Smooth muscle cell (in vitro differentiated cells): ENCODE measurements around the gene CMTM1. TPM values are rescaled to one million over a fixed set of nuclear protein-coding genes. Genes with fewer than 3 reads are reported as not detected.

ENCODE experiments used
- DNase-seq: peaks from one replicate; lab custom pipeline; 2025; ENCODE audit not compliant: unreplicated experiment; lab: John Stamatoyannopoulos, UW
- H2AFZ ChIP-seq: fragments of 200-600 bp; sonication (generic); 2 replicates; pipeline ENCODE4 v1.6.0; 2016; ENCODE audit warnings: antibody characterized with exemption, low read depth, mild to moderate bottlenecking
- H3F3A ChIP-seq: fragments of 200-600 bp; sonication (generic); 2 replicates; pipeline ENCODE4 v1.6.0; 2017; ENCODE audit warnings: antibody characterized with exemption, low read depth
- H3K27ac ChIP-seq: fragments of 200-600 bp; sonication (generic); 2 replicates; pipeline ENCODE4 v1.5.1; 2016; ENCODE audit warnings: low read depth, mild to moderate bottlenecking
- H3K27me3 ChIP-seq: fragments of 200-600 bp; sonication (generic); 2 replicates; pipeline ENCODE4 v1.6.1; 2016; ENCODE audit warnings: low read depth, mild to moderate bottlenecking
- H3K36me3 ChIP-seq: fragments of 200-600 bp; sonication (generic); 2 replicates; pipeline ENCODE4 v1.5.1; 2016; ENCODE audit warnings: low read depth
- H3K4me1 ChIP-seq: fragments of 200-600 bp; sonication (generic); 2 replicates; pipeline ENCODE4 v1.5.1; 2016; ENCODE audit warnings: low read depth
- H3K4me2 ChIP-seq: fragments of 200-600 bp; sonication (generic); 2 replicates; pipeline ENCODE4 v1.6.0; 2016; ENCODE audit warnings: mild to moderate bottlenecking
- H3K4me3 ChIP-seq: fragments of 200-600 bp; sonication (generic); 2 replicates; pipeline ENCODE4 v1.5.1; 2016; ENCODE audit warnings: mild to moderate bottlenecking
- H3K79me2 ChIP-seq: fragments of 200-600 bp; sonication (generic); 2 replicates; pipeline ENCODE4 v1.6.0; 2016; ENCODE audit warnings: low read depth, mild to moderate bottlenecking
- H3K9ac ChIP-seq: fragments of 200-600 bp; sonication (generic); 2 replicates; pipeline ENCODE4 v1.6.0; 2016; ENCODE audit warnings: low read depth
- H3K9me3 ChIP-seq: fragments of 200-600 bp; sonication (generic); replicated peaks from 2 replicates; pipeline ENCODE4 v1.5.1; 2016; ENCODE audit warnings: low read depth
- H4K20me1 ChIP-seq: fragments of 200-600 bp; sonication (generic); 2 replicates; pipeline ENCODE4 v1.6.0; 2016; ENCODE audit warnings: low read depth
- WGBS: methylation state at CpG from one replicate; pipeline ENCODE4 v1.1.7; 2016; ENCODE audit warnings: low lambda C conversion rate; 5-methylcytosine and 5-hydroxymethylcytosine counted together
- polyA plus RNA-seq: library from polyadenylated mRNA; unstranded; fragments of >200 nt; fragmentation: Nextera tagmentation; extraction: Ambion mirVana; gene quantifications from 2 replicates; pipeline ENCODE4 v1.2.1, GENCODE V29; 2016
- total RNA-seq: library from RNA; depleted of rRNA; stranded (reverse); fragments of >200 nt; gene quantifications from 2 replicates; pipeline ENCODE4 v1.2.3, GENCODE V29; 2014
- TF ChIP-seq, protein P1 (sequence below): fragments of 200-600 bp; sonication (generic); IDR thresholded peaks from 2 replicates; pipeline ENCODE4 v1.5.1; 2017; ENCODE audit warnings: borderline replicate concordance, mild to moderate bottlenecking, antibody characterized with exemption; ENCODE audit not compliant: insufficient read depth, poor library complexity, severe bottlenecking

The CMTM1 gene
- total and polyA plus RNA-seq, 2 experiments from 2014 or later, result 0.27 to 2.5 TPM

DNA sequence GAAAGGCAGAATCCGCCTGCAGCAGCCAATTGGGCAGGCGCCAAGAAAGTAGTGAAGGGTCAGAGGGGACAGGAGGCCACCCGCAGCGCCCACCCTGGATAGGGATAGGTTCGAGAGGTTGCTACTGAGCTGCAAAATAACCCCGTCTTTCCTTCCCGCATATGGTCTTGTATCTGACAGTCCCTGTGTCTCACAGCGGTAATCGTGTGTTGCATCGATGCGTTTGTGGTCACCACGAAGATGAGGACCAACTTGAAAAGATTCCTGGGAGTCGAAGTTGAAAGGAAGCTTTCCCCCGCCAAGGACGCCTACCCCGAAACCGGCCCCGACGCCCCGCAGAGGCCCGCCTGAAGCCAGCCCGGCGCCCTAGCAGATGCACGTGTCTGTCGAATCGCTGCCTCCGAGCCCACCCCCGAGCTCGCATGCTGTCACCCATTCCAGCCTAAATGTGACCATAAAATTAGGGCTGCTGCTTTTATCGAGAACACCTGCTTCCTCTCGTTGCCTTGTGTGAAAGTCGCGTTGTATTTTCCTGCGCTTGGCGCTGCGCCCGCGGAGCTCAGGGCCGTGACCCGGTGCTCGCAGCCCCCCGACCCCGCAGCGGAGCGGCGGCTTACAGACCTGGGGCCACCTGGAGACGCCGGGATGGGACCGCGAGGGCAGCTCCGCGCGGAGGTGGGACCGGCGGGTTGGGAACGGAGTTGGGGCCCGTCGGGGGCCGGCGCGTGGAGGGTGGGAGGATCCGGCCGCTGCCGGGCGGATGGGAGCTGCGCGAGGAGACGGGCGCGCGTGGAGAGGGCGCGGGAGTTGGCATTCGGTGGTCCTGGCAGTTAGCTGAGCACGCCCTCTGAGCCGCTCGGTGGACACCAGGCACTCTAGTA is 12.7 kb downstream of the CMTM1 start, which contains the start of gene CMTM2:
TSS of gene CMTM2 (plus strand) at position 813 of the 881 bp plus-strand sequence. CDS start 145 bp downstream, outside the sequence.
- no peak for DNase-seq
- 25% methylated on average over 58 of the region's 77 CpGs for WGBS
- Histone ChIP-seq H3K4me1 (peaks cover 9% of the 10 kb centered on the region), H4K20me1 (no peaks in the 10 kb centered on the region), H3K27me3 (peaks cover 35% of the 10 kb centered on the region), H3K79me2 (no peaks in the 10 kb centered on the region), H2AFZ (no peak within 1 kb of the TSS), H3K4me3 (no peak within 1 kb of the TSS), H3K27ac (no peak within 1 kb of the TSS), H3K36me3 (no peaks in the 10 kb centered on the region), H3K9me3 (no peaks in the 10 kb centered on the region), H3K9ac (no peak within 1 kb of the TSS), H3F3A (no peaks in the 10 kb centered on the region), H3K4me2 (peak within 1 kb of the TSS; percentile 74)
- TF ChIP-seq, protein P1, sequence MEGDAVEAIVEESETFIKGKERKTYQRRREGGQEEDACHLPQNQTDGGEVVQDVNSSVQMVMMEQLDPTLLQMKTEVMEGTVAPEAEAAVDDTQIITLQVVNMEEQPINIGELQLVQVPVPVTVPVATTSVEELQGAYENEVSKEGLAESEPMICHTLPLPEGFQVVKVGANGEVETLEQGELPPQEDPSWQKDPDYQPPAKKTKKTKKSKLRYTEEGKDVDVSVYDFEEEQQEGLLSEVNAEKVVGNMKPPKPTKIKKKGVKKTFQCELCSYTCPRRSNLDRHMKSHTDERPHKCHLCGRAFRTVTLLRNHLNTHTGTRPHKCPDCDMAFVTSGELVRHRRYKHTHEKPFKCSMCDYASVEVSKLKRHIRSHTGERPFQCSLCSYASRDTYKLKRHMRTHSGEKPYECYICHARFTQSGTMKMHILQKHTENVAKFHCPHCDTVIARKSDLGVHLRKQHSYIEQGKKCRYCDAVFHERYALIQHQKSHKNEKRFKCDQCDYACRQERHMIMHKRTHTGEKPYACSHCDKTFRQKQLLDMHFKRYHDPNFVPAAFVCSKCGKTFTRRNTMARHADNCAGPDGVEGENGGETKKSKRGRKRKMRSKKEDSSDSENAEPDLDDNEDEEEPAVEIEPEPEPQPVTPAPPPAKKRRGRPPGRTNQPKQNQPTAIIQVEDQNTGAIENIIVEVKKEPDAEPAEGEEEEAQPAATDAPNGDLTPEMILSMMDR, result no peak

DNA sequence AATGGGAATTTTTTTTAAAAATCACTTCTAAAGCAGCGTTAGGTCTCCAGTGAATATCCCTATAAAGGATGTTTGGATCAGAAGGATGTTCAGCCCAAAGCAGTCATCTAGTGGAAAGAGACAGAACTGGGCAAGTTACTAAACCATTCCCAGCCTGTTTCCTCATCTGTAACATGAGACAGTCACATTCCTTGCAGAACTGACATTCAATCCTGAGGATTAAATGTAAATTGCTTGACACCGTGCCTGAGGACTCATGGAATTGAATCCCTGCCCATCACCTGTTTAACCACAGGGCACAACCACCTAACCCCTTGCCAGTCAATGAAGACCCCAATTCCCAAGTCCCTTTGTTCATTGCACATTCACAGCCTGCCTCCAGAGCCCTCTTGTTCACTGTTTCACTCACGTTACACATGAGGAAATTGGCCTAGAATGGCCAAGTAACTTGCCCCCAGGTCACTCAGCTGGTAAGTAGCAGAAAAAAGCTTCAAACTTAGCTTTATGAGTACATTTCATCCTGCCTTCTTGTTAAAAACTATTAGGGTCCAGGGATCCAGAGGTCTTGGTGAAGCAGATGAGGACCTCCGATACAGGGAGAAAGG is 14.5 kb downstream of the CMTM1 start:
- H3K4me2 ChIP-seq, result peak overlapping the region; percentile 53
- no peak overlapping the region for H3K4me3 ChIP-seq
- no peak overlapping the region for H3K27ac ChIP-seq
- H3K79me2 ChIP-seq, result no peaks in the 10 kb centered on the region
- no peaks in the 10 kb centered on the region for H4K20me1 ChIP-seq
- peaks cover 9% of the 10 kb centered on the region for H3K4me1 ChIP-seq
- TF ChIP-seq, protein P1, result no peak
- H3K9me3 ChIP-seq, result no peaks in the 10 kb centered on the region
- H3K9ac ChIP-seq, result no peak overlapping the region
- peaks cover 35% of the 10 kb centered on the region for H3K27me3 ChIP-seq
- H3K36me3 ChIP-seq, result no peaks in the 10 kb centered on the region
- H2AFZ ChIP-seq, result no peak overlapping the region
- no peaks in the 10 kb centered on the region for H3F3A ChIP-seq
- no peak for DNase-seq
- WGBS, result 49% methylated on average over 4 of the region's 4 CpGs

DNA sequence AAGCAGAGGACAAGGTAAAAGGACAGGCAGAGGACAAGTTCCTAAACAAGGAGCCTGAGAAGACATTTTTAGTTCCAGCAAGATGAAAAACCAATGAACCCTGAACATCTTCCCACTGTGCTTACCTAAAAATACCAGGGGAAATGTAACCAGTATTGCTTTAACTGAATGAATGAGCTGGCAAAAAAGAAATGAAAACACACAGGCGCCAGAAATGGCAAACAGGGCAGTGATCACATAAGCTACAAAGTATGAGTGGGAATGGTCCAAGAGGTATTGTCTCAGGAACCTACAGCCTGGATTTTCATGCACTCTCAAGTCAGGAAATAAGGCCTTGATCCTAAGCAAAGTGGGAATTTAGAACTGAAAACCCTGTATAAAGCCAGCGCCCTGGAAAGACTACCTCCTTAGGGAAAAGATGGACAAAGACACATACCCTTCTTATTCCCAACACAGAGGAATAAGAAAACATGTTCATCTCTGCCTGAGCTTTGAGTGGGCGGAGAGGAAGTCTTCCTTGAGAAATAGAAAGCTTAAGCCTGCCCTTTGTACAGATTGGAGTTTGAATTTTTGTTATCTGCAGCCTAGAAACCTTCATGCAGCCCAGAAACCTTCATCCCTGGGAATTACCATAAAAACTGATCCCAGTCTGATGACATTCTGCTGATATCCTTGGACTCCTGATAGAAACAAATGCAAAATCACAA is 15.2 kb downstream of the CMTM1 start:
- H3F3A ChIP-seq, result no peaks in the 10 kb centered on the region
- H3K9me3 ChIP-seq, result no peaks in the 10 kb centered on the region
- no peak overlapping the region for H2AFZ ChIP-seq
- peaks cover 33% of the 10 kb centered on the region for H3K27me3 ChIP-seq
- H3K4me2 ChIP-seq, result peak overlapping the region; percentile 53
- H3K27ac ChIP-seq, result no peak overlapping the region
- TF ChIP-seq, protein P1, result no peak
- H3K4me3 ChIP-seq, result no peak overlapping the region
- DNase-seq, result no peak
- H3K4me1 ChIP-seq, result peaks cover 9% of the 10 kb centered on the region
- no peaks in the 10 kb centered on the region for H3K36me3 ChIP-seq
- no peaks in the 10 kb centered on the region for H4K20me1 ChIP-seq
- no peak overlapping the region for H3K9ac ChIP-seq
- 80% methylated on average over 3 of the region's 3 CpGs for WGBS
- H3K79me2 ChIP-seq, result no peaks in the 10 kb centered on the region
